Measurements from ENCODE around the gene EXOC6B.

GRCh38 chr2:72636210-72636609 lies 189.6 kb downstream of the EXOC6B start:
- no peak for TF ChIP-seq CTCF (IDR thresholded peaks at IDR 0.05 in 4 of 5, conservative IDR thresholded peaks at IDR 0.05 in 1 of 5)
- no peak for TF ChIP-seq POLR2A (IDR thresholded peaks at IDR 0.05)

Measured in gastrocnemius medialis (tissue), 4 donors.